Activated CD4-positive, alpha-beta T cell treated with anti-CD3 and anti-CD28 coated beads for 36 hours (primary cell): ENCODE results near the gene CMC1. TPM values are rescaled to one million over a fixed set of nuclear protein-coding genes. Genes with fewer than 3 reads are reported as not detected.

Source experiments
- ATAC-seq: fragments of 200-7000 bp; cut with Tn5 transposase; one replicate; pipeline ENCODE4 v1.10.0; 2021; ENCODE audit warnings: mild to moderate bottlenecking, moderate library complexity
- CTCF ChIA-PET: fragments of 350-600 bp; sonication (Branson Sonifier 250); formaldehyde crosslinking; loops from one replicate; lab custom pipeline; 2021; ENCODE audit warnings: antibody characterized with exemption; lab: Charles Lee
- POLR2A ChIA-PET: fragments of 350-600 bp; sonication (Branson Sonifier 250); formaldehyde crosslinking; loops from one replicate; lab custom pipeline; 2021; ENCODE audit warnings: antibody characterized with exemption, inconsistent platforms; lab: Charles Lee
- DNase-seq: peaks from one replicate; pipeline ENCODE4 v3.0.0-alpha.2; 2020
- H3K27ac Mint-ChIP-seq: one replicate; pipeline ENCODE4 v1.8.0; 2021; ENCODE audit warnings: mixed read lengths
- H3K27me3 Mint-ChIP-seq: one replicate; pipeline ENCODE4 v1.8.0; 2021; ENCODE audit warnings: mixed read lengths
- H3K36me3 Mint-ChIP-seq: one replicate; pipeline ENCODE4 v1.8.0; 2021; ENCODE audit warnings: low read depth, mixed read lengths
- H3K4me1 Mint-ChIP-seq: one replicate; pipeline ENCODE4 v1.8.0; 2021; ENCODE audit warnings: mixed read lengths
- H3K4me3 Mint-ChIP-seq: one replicate; pipeline ENCODE4 v1.8.0; 2021; ENCODE audit warnings: mild to moderate bottlenecking, moderate library complexity, mixed read lengths
- H3K9me3 Mint-ChIP-seq: one replicate; pipeline ENCODE4 v1.8.0; 2021; ENCODE audit warnings: low read depth, mixed read lengths
- intact Hi-C, 2 experiments: fragments of 100-400 bp; cut with DNase I in 1 of 2; cut with micrococcal nuclease in 1 of 2; formaldehyde crosslinking; loops; one replicate each; pipeline versions ENCODE4 v1.14.2 to v1.15.1; 2022 to 2024; cut with DNase I, micrococcal nuclease
- total RNA-seq, 2 experiments: library from RNA; stranded (reverse); gene quantifications; one replicate each; pipeline ENCODE4 v1.2.3, GENCODE V29; 2021

CMC1 gene
- total RNA-seq, 2 experiments from 2014 or later: 21.6 to 28.3 TPM

GRCh38 chr3:28218071-28218916 is 23.1 kb upstream of the CMC1 start:
- no peak for DNase-seq
- Mint-ChIP-seq H3K36me3 (peaks cover 14% of the 10 kb centered on the region), H3K9me3 (peaks cover 35% of the 10 kb centered on the region), H3K27ac (no peak overlapping the region), H3K4me1 (peaks cover 17% of the 10 kb centered on the region), H3K4me3 (no peak overlapping the region), H3K27me3 (peaks cover 2% of the 10 kb centered on the region)
- peak; percentile 61 for ATAC-seq
- CTCF ChIA-PET: interaction anchor here (0.6 to 1.1 kb wide), 3 partner anchors 12 to 908 kb away, joined by 3 read pairs; no protein-coding TSS in a partner anchor
- intact Hi-C loops: no loop called here
- POLR2A ChIA-PET: no interaction called here

GRCh38 chr3:28218917-28219198 is 22.6 kb upstream of the CMC1 start:
- H3K36me3 Mint-ChIP-seq: peaks cover 14% of the 10 kb centered on the region
- H3K4me3 Mint-ChIP-seq: no peak overlapping the region
- peaks cover 32% of the 10 kb centered on the region for H3K9me3 Mint-ChIP-seq
- H3K27me3 Mint-ChIP-seq: peaks cover 2% of the 10 kb centered on the region
- ChIA-PET POLR2A (no interaction called here), CTCF (interaction anchor here (0.6 kb wide), 1 partner anchor 60 kb away, joined by 3 read pairs; no protein-coding TSS in a partner anchor)
- intact Hi-C loops: no loop called here
- no peak overlapping the region for H3K27ac Mint-ChIP-seq
- H3K4me1 Mint-ChIP-seq: peaks cover 17% of the 10 kb centered on the region
- no peak for ATAC-seq
- no peak for DNase-seq

- Mint-ChIP-seq H3K9me3 (peaks cover 7% of the 10 kb centered on the region), H3K4me1 (peaks cover 6% of the 10 kb centered on the region), H3K27ac (no peak overlapping the region), H3K4me3 (no peak overlapping the region), H3K27me3 (peaks cover 2% of the 10 kb centered on the region), H3K36me3 (no peaks in the 10 kb centered on the region)
- CTCF ChIA-PET: no interaction called here
- ATAC-seq: no peak
- POLR2A ChIA-PET: no interaction called here
- intact Hi-C loops: no loop called here
- DNase-seq: no peak
Measured at GRCh38 chr3:28224430-28224829, 17.0 kb upstream of the CMC1 start.

GRCh38 chr3:28226020-28226419 is 15.4 kb upstream of the CMC1 start:
- Mint-ChIP-seq H3K4me1 (peaks cover 6% of the 10 kb centered on the region), H3K27me3 (no peaks in the 10 kb centered on the region), H3K36me3 (no peaks in the 10 kb centered on the region), H3K9me3 (no peaks in the 10 kb centered on the region), H3K27ac (no peak overlapping the region), H3K4me3 (no peak overlapping the region)
- intact Hi-C loops: no loop called here
- ATAC-seq (no peak), DNase-seq (no peak)
- POLR2A ChIA-PET: no interaction called here
- CTCF ChIA-PET: interaction anchor here (1.1 kb wide), 1 partner anchor 513 kb away, joined by 3 read pairs; no protein-coding TSS in a partner anchor

- intact Hi-C loops: no loop called here
- Mint-ChIP-seq H3K27me3 (no peaks in the 10 kb centered on the region), H3K9me3 (no peaks in the 10 kb centered on the region), H3K27ac (no peak overlapping the region), H3K36me3 (no peaks in the 10 kb centered on the region), H3K4me1 (peaks cover 6% of the 10 kb centered on the region), H3K4me3 (no peak overlapping the region)
- POLR2A ChIA-PET: interaction anchor here (0.7 kb wide), 1 partner anchor 152 kb away, joined by 4 read pairs; no protein-coding TSS in a partner anchor
- DNase-seq (no peak), ATAC-seq (no peak)
- CTCF ChIA-PET: no interaction called here
Measured at GRCh38 chr3:28228623-28229022, 12.8 kb upstream of the CMC1 start.

- POLR2A ChIA-PET: no interaction called here
- intact Hi-C loops: no loop called here
- CTCF ChIA-PET: no interaction called here
- Mint-ChIP-seq H3K4me3 (no peak overlapping the region), H3K27me3 (no peaks in the 10 kb centered on the region), H3K36me3 (no peaks in the 10 kb centered on the region), H3K4me1 (no peaks in the 10 kb centered on the region), H3K9me3 (no peaks in the 10 kb centered on the region), H3K27ac (no peak overlapping the region)
- ATAC-seq (no peak), DNase-seq (no peak)
Measured at GRCh38 chr3:28232659-28233058, 8.8 kb upstream of the CMC1 start.

- no peaks in the 10 kb centered on the region for H3K27me3 Mint-ChIP-seq
- DNase-seq (no peak), ATAC-seq (no peak)
- H3K9me3 Mint-ChIP-seq: no peaks in the 10 kb centered on the region
- intact Hi-C loops: no loop called here
- no peaks in the 10 kb centered on the region for H3K36me3 Mint-ChIP-seq
- no peak overlapping the region for H3K27ac Mint-ChIP-seq
- ChIA-PET POLR2A (no interaction called here), CTCF (no interaction called here)
- H3K4me3 Mint-ChIP-seq: no peak overlapping the region
- no peaks in the 10 kb centered on the region for H3K4me1 Mint-ChIP-seq
Measured at GRCh38 chr3:28234454-28234853, 7.0 kb upstream of the CMC1 start.

- ATAC-seq (no peak), DNase-seq (no peak)
- peaks cover 7% of the 10 kb centered on the region for H3K36me3 Mint-ChIP-seq
- intact Hi-C loops: no loop called here
- ChIA-PET CTCF (interaction anchor here (1.0 to 1.2 kb wide), 2 partner anchors 15 to 89 kb away, joined by 3 read pairs; no protein-coding TSS in a partner anchor), POLR2A (no interaction called here)
- no peaks in the 10 kb centered on the region for H3K27me3 Mint-ChIP-seq
- peaks cover 28% of the 10 kb centered on the region for H3K4me1 Mint-ChIP-seq
- peaks cover 2% of the 10 kb centered on the region for H3K9me3 Mint-ChIP-seq
- no peak overlapping the region for H3K4me3 Mint-ChIP-seq
- H3K27ac Mint-ChIP-seq: no peak overlapping the region
Measured at GRCh38 chr3:28239108-28239507, 2.3 kb upstream of the CMC1 start.

GRCh38 chr3:28240441-28240840 is 978 bp upstream of the CMC1 start:
- ChIA-PET POLR2A (interaction anchor here (1.1 kb wide), 1 partner anchor 46 kb away, joined by 3 read pairs; no protein-coding TSS in a partner anchor), CTCF (interaction anchor here (1.2 kb wide), 1 partner anchor 26 kb away, joined by 3 read pairs; no protein-coding TSS in a partner anchor)
- Mint-ChIP-seq H3K36me3 (peaks cover 9% of the 10 kb centered on the region), H3K9me3 (peaks cover 2% of the 10 kb centered on the region), H3K27me3 (no peaks in the 10 kb centered on the region), H3K27ac (peak overlapping the region; percentile 91), H3K4me3 (peak overlapping the region; percentile 83), H3K4me1 (peaks cover 39% of the 10 kb centered on the region)
- intact Hi-C loops: loop anchor here (2.0 to 5.0 kb wide), 6 partner anchors 87 to 756 kb away; partner anchors contain the start of gene SLC4A7 (in 1 of the 2)
- ATAC-seq: no peak
- DNase-seq: no peak

- H3K4me1 Mint-ChIP-seq: peaks cover 55% of the 10 kb centered on the region
- H3K27me3 Mint-ChIP-seq: no peaks in the 10 kb centered on the region
- ATAC-seq (no peak), DNase-seq (no peak)
- H3K27ac Mint-ChIP-seq: peak overlapping the region; percentile 90
- ChIA-PET CTCF (no interaction called here), POLR2A (no interaction called here)
- peaks cover 9% of the 10 kb centered on the region for H3K36me3 Mint-ChIP-seq
- intact Hi-C loops: loop anchor here (5.0 kb wide), 3 partner anchors 85 to 360 kb away; no protein-coding TSS in a partner anchor
- H3K9me3 Mint-ChIP-seq: peaks cover 2% of the 10 kb centered on the region
- peak overlapping the region; percentile 83 for H3K4me3 Mint-ChIP-seq
Measured at GRCh38 chr3:28242519-28242918, 1.1 kb downstream of the CMC1 start.

- POLR2A ChIA-PET: no interaction called here
- no peak for DNase-seq
- intact Hi-C loops: loop anchor here (5.0 kb wide), 3 partner anchors 84 to 361 kb away; no protein-coding TSS in a partner anchor
Measured at GRCh38 chr3:28243424-28244106, 2.1 kb downstream of the CMC1 start.

More at GRCh38 chr3:28243424-28244106, 2.1 kb downstream of the CMC1 start:
- Mint-ChIP-seq H3K4me1 (peaks cover 61% of the 10 kb centered on the region), H3K27me3 (no peaks in the 10 kb centered on the region), H3K4me3 (no peak overlapping the region), H3K9me3 (peaks cover 2% of the 10 kb centered on the region), H3K36me3 (peaks cover 9% of the 10 kb centered on the region), H3K27ac (no peak overlapping the region)
- CTCF ChIA-PET: no interaction called here
- ATAC-seq: no peak
